HEK293 (cell line): ENCODE results near the gene SLC32A1.

Source experiments
- CTCF ChIA-PET: fragments of 350-600 bp; formaldehyde crosslinking; extraction: SDS; loops from one replicate; lab custom pipeline; 2021; ENCODE audit warnings: antibody characterized with exemption; lab: Yijun Ruan, JAX
- POLR2A ChIA-PET: fragments of 300-600 bp; formaldehyde crosslinking; extraction: SDS; loops from one replicate; lab custom pipeline; 2020; ENCODE audit warnings: antibody characterized with exemption, inconsistent platforms; lab: Yijun Ruan, JAX
- H3K27ac ChIP-seq: fragments of 200-500 bp; sonication (Bioruptor generic); 2 replicates; pipeline ENCODE4 v1.5.1; 2014; ENCODE audit warnings: low read depth, low read length, control low read depth, inconsistent platforms; ENCODE audit errors: extremely low read depth
- H3K36me3 ChIP-seq, 2 experiments: fragments of 200-500 bp in 1 of 2; sonication (Bioruptor generic) in 1 of 2; 1 replicate in 1 of 2; 2 replicates in 1 of 2; pipeline ENCODE4 v1.5.1; 2014 to 2017; ENCODE audit warnings: inconsistent platforms in 2 of 2, low read length in 2 of 2; ENCODE audit not compliant: control insufficient read depth in 2 of 2, insufficient read depth in 1 of 2
- H3K4me1 ChIP-seq: fragments of 200-500 bp; sonication (Bioruptor generic); 2 replicates; pipeline ENCODE4 v1.5.1; 2014; ENCODE audit warnings: mild to moderate bottlenecking, low read length, inconsistent platforms; ENCODE audit not compliant: control insufficient read depth, insufficient read depth
- H3K4me3 ChIP-seq: 2 replicates; pipeline ENCODE4 v1.5.1; 2011; ENCODE audit warnings: low read depth, mild to moderate bottlenecking, control low read depth, low read length, moderate library complexity
- H3K9me3 ChIP-seq: fragments of 200-500 bp; sonication (Bioruptor generic); 2 replicates; pipeline ENCODE4 v1.5.1; 2014; ENCODE audit warnings: low read depth, low read length, inconsistent platforms; ENCODE audit not compliant: control insufficient read depth, insufficient read depth
- BCL11B ChIP-seq: fragments of 450-650 bp; formaldehyde crosslinking; IDR thresholded peaks from 2 replicates; pipeline ENCODE4 v1.5.1; 2016; ENCODE audit warnings: low read depth, missing biosample characterization, missing genetic modification characterization
- FEZF1 ChIP-seq: fragments of 450-650 bp; formaldehyde crosslinking; IDR thresholded peaks from 2 replicates; pipeline ENCODE4 v1.5.1; 2016; ENCODE audit warnings: missing biosample characterization, missing genetic modification characterization
- MZF1 ChIP-seq: fragments of 450-650 bp; formaldehyde crosslinking; IDR thresholded peaks from 2 replicates; pipeline ENCODE4 v1.5.1; 2017; ENCODE audit warnings: missing biosample characterization, missing genetic modification characterization, borderline replicate concordance
- RBAK ChIP-seq: fragments of 450-650 bp; formaldehyde crosslinking; IDR thresholded peaks from 2 replicates; pipeline ENCODE4 v1.5.1; 2016; ENCODE audit warnings: missing biosample characterization, missing genetic modification characterization
- SP2 ChIP-seq: fragments of 450-650 bp; formaldehyde crosslinking; IDR thresholded peaks from 2 replicates; pipeline ENCODE4 v1.5.1; 2016; ENCODE audit warnings: missing biosample characterization, missing genetic modification characterization
- TSHZ1 ChIP-seq: fragments of 450-650 bp; formaldehyde crosslinking; IDR thresholded peaks from 2 replicates; pipeline ENCODE4 v1.5.1; 2016; ENCODE audit warnings: missing biosample characterization, missing genetic modification characterization, borderline replicate concordance
- WT1 ChIP-seq: fragments of 450-650 bp; formaldehyde crosslinking; IDR thresholded peaks from 2 replicates; pipeline ENCODE4 v1.5.1; 2016; ENCODE audit warnings: missing biosample characterization, missing genetic modification characterization
- ZBTB1 ChIP-seq: fragments of 450-650 bp; formaldehyde crosslinking; IDR thresholded peaks from 2 replicates; pipeline ENCODE4 v1.5.1; 2016; ENCODE audit warnings: missing biosample characterization, missing genetic modification characterization
- ZBTB21 ChIP-seq: fragments of 450-650 bp; formaldehyde crosslinking; IDR thresholded peaks from 2 replicates; pipeline ENCODE4 v1.5.1; 2017; ENCODE audit warnings: missing biosample characterization, missing genetic modification characterization
- ZBTB7A ChIP-seq: fragments of 450-650 bp; formaldehyde crosslinking; IDR thresholded peaks from 2 replicates; pipeline ENCODE4 v1.5.1; 2016; ENCODE audit warnings: low read depth, missing biosample characterization, missing genetic modification characterization
- ZBTB8A ChIP-seq: fragments of 450-650 bp; formaldehyde crosslinking; IDR thresholded peaks from 2 replicates; pipeline ENCODE4 v1.5.1; 2016; ENCODE audit warnings: missing biosample characterization, missing genetic modification characterization
- ZFHX2 ChIP-seq: fragments of 450-650 bp; formaldehyde crosslinking; conservative IDR thresholded peaks from 2 replicates; pipeline ENCODE4 v1.5.1; 2016; ENCODE audit warnings: missing biosample characterization, missing genetic modification characterization
- ZFP41 ChIP-seq: fragments of 450-650 bp; formaldehyde crosslinking; IDR thresholded peaks from 2 replicates; pipeline ENCODE4 v1.5.1; 2016; ENCODE audit warnings: missing biosample characterization, missing genetic modification characterization, borderline replicate concordance
- ZFP69B ChIP-seq: fragments of 450-650 bp; formaldehyde crosslinking; IDR thresholded peaks from 2 replicates; pipeline ENCODE4 v1.5.1; 2016; ENCODE audit warnings: missing biosample characterization, missing genetic modification characterization
- ZNF133 ChIP-seq: fragments of 450-650 bp; formaldehyde crosslinking; IDR thresholded peaks from 2 replicates; pipeline ENCODE4 v1.5.1; 2016; ENCODE audit warnings: missing biosample characterization, missing genetic modification characterization
- ZNF169 ChIP-seq: fragments of 450-650 bp; formaldehyde crosslinking; IDR thresholded peaks from 2 replicates; pipeline ENCODE4 v1.5.1; 2016; ENCODE audit warnings: missing biosample characterization, missing genetic modification characterization
- ZNF223 ChIP-seq: fragments of 450-650 bp; formaldehyde crosslinking; IDR thresholded peaks from 2 replicates; pipeline ENCODE4 v1.5.1; 2016; ENCODE audit warnings: missing biosample characterization, missing genetic modification characterization
- ZNF292 ChIP-seq: fragments of 450-650 bp; formaldehyde crosslinking; IDR thresholded peaks from 2 replicates; pipeline ENCODE4 v1.5.1; 2016; ENCODE audit warnings: low read depth, missing biosample characterization, missing genetic modification characterization, borderline replicate concordance
- ZNF394 ChIP-seq: fragments of 450-650 bp; formaldehyde crosslinking; IDR thresholded peaks from 2 replicates; pipeline ENCODE4 v1.5.1; 2016; ENCODE audit warnings: missing biosample characterization, missing genetic modification characterization, mild to moderate bottlenecking, moderate library complexity, borderline replicate concordance
- ZNF423 ChIP-seq: fragments of 450-650 bp; formaldehyde crosslinking; IDR thresholded peaks from 2 replicates; pipeline ENCODE4 v1.5.1; 2016; ENCODE audit warnings: missing biosample characterization, missing genetic modification characterization
- ZNF473 ChIP-seq: fragments of 450-650 bp; formaldehyde crosslinking; IDR thresholded peaks from 2 replicates; pipeline ENCODE4 v1.5.1; 2017; ENCODE audit warnings: missing biosample characterization, missing genetic modification characterization
- ZNF548 ChIP-seq: fragments of 450-650 bp; formaldehyde crosslinking; IDR thresholded peaks from 2 replicates; pipeline ENCODE4 v1.5.1; 2016; ENCODE audit warnings: missing biosample characterization, missing genetic modification characterization
- ZNF624 ChIP-seq: fragments of 450-650 bp; formaldehyde crosslinking; IDR thresholded peaks from 2 replicates; pipeline ENCODE4 v1.5.1; 2017; ENCODE audit warnings: missing biosample characterization, missing genetic modification characterization
- ZNF626 ChIP-seq: fragments of 450-650 bp; sonication (Bioruptor Pico); formaldehyde crosslinking; IDR thresholded peaks from 2 replicates; pipeline ENCODE4 v1.5.1; 2018; ENCODE audit warnings: missing biosample characterization, missing genetic modification characterization, inconsistent platforms
- ZNF692 ChIP-seq: fragments of 450-650 bp; formaldehyde crosslinking; IDR thresholded peaks from 2 replicates; pipeline ENCODE4 v1.5.1; 2016; ENCODE audit warnings: missing biosample characterization, missing genetic modification characterization
- ZNF768 ChIP-seq: fragments of 450-650 bp; formaldehyde crosslinking; IDR thresholded peaks from 2 replicates; pipeline ENCODE4 v1.5.1; 2018; ENCODE audit warnings: missing biosample characterization, mild to moderate bottlenecking, missing genetic modification characterization
- ZNF776 ChIP-seq: fragments of 450-650 bp; formaldehyde crosslinking; IDR thresholded peaks from 2 replicates; pipeline ENCODE4 v1.5.0; 2017; ENCODE audit warnings: missing biosample characterization, missing genetic modification characterization, borderline replicate concordance
- ZSCAN30 ChIP-seq: fragments of 450-650 bp; IDR thresholded peaks from 2 replicates; pipeline ENCODE4 v1.5.1; 2018; ENCODE audit warnings: missing biosample characterization, mild to moderate bottlenecking, missing genetic modification characterization, moderate library complexity
- ZSCAN5A ChIP-seq: fragments of 450-650 bp; formaldehyde crosslinking; IDR thresholded peaks from 2 replicates; pipeline ENCODE4 v1.5.1; 2016; ENCODE audit warnings: missing biosample characterization, missing genetic modification characterization

The SLC32A1 gene

GRCh38 chr20:38747495-38748096, 23.3 kb downstream of the SLC32A1 start (continued):
- TF ChIP-seq ZFHX2 (tag by site-specific recombination) (peak; percentile 27; the same call in 1 of the 2 replicates), FEZF1 (tag by site-specific recombination) (no peak), BCL11B (no peak), ZBTB8A (tag by site-specific recombination) (peak; percentile 23; the same call in 1 of the 2 replicates), ZFP69B (tag by site-specific recombination) (peak; percentile 44; the same call in 1 of the 2 replicates), SP2 (tag by site-specific recombination) (no peak), ZNF423 (tag by site-specific recombination) (no peak), ZSCAN30 (tag by site-specific recombination) (no peak)

- ChIA-PET CTCF (interaction anchor here (0.6 to 8.3 kb wide), 8 partner anchors 16 to 114 kb away, joined by 3 to 116 read pairs (median 6); no protein-coding TSS in a partner anchor), POLR2A (interaction anchor here (0.6 to 0.9 kb wide), 2 partner anchors 178 to 305 kb away, joined by 3 read pairs; partner anchors contain the start of gene FAM83D)
- Histone ChIP-seq H3K4me1 (no peaks in the 10 kb centered on the region), H3K9me3 (no peaks in the 10 kb centered on the region), H3K36me3 (peaks cover 0 to 15% of the 10 kb centered on the region in 2 experiments; a peak in 2 of 3 replicates), H3K27ac (peak within 1 kb of the TSS; percentile 39; the same call in 1 of the 2 replicates), H3K4me3 (peak within 1 kb of the TSS; percentile 88)
- TF ChIP-seq ZNF169 (tag by site-specific recombination) (no peak), ZNF473 (no peak), RBAK (tag by site-specific recombination) (no peak), ZNF768 (tag by site-specific recombination) (no peak), ZNF394 (tag by site-specific recombination) (no peak), ZNF292 (no peak), ZBTB1 (no peak), ZBTB21 (tag by site-specific recombination) (no peak), ZBTB7A (tag by site-specific recombination) (0 out of 2 replicates have a peak, but pooled peaks have one; percentile 9), ZNF692 (peak; percentile 62; the same call in 1 of the 2 replicates), ZNF223 (tag by site-specific recombination) (no peak), ZSCAN5A (tag by site-specific recombination) (peak; percentile 75; the same call in 1 of the 2 replicates), ZFP41 (tag by site-specific recombination) (no peak), ZNF548 (tag by site-specific recombination) (no peak), WT1 (tag by site-specific recombination) (no peak), TSHZ1 (tag by site-specific recombination) (no peak), ZNF133 (tag by site-specific recombination) (no peak), MZF1 (no peak; the same call in 1 of the 2 replicates), ZNF624 (tag by site-specific recombination) (no peak), ZNF776 (tag by site-specific recombination) (no peak), ZNF626 (tag by site-specific recombination) (no peak)
Measured at GRCh38 chr20:38748097-38748860, 24.0 kb downstream of the SLC32A1 start, which contains the start of gene ACTR5. TSS of gene ACTR5 (plus strand) at chr20:38748460. CDS start at chr20:38748479, 19 bp downstream.
